Activated effector memory CD4-positive, alpha-beta T cell treated with Interleukin-2 at 50 U/mL for 16 hours (primary cell): Measurements from ENCODE around the gene PAQR6.
A peak's percentile ranks its signal among the peaks of the same experiment; 100 is the strongest.
"Not testable (repeated sequence)": the region's sequence is repeated elsewhere in the genome, so short reads cannot be mapped to it uniquely, and the experiment has no call there.

Experiments used
- DNase-seq: peaks from one replicate; pipeline ENCODE4 v3.0.0-alpha.2; 2020

Gene PAQR6

GRCh38 chr1:156229809-156230472 is 17.9 kb downstream of the PAQR6 start:
- DNase-seq: no peak

GRCh38 chr1:156228501-156228900 is 19.4 kb downstream of the PAQR6 start:
- no peak for DNase-seq

GRCh38 chr1:156226782-156227181 is 21.1 kb downstream of the PAQR6 start:
- no peak for DNase-seq

GRCh38 chr1:156226116-156226538 is 21.7 kb downstream of the PAQR6 start:
- DNase-seq: no peak

GRCh38 chr1:156225677-156226014 is 22.2 kb downstream of the PAQR6 start:
- no peak for DNase-seq

GRCh38 chr1:156221986-156222692 is 25.7 kb downstream of the PAQR6 start:
- DNase-seq: no peak

GRCh38 chr1:156220226-156220625 is 27.6 kb downstream of the PAQR6 start:
- no peak for DNase-seq

- no peak for DNase-seq
Measured at GRCh38 chr1:156217871-156218270, 30.0 kb downstream of the PAQR6 start.

- not testable (repeated sequence) for DNase-seq
Measured at GRCh38 chr1:156216361-156217086, 31.3 kb downstream of the PAQR6 start.

- DNase-seq: no peak
Measured at GRCh38 chr1:156214024-156214748, 33.7 kb downstream of the PAQR6 start.

- DNase-seq: no peak
Measured at GRCh38 chr1:156213644-156213966, 34.3 kb downstream of the PAQR6 start.

- DNase-seq: peak; percentile 91
Measured at GRCh38 chr1:156212833-156213643, 34.8 kb downstream of the PAQR6 start, which contains the start of gene PMF1. Gene PMF1 (plus strand): TSS chr1:156213007. CDS start chr1:156213016, 9 bp downstream.

- no peak for DNase-seq
Measured at GRCh38 chr1:156212130-156212529, 35.7 kb downstream of the PAQR6 start.

- no peak for DNase-seq
Measured at GRCh38 chr1:156211243-156211642, 36.6 kb downstream of the PAQR6 start.

GRCh38 chr1:156204686-156205085 is 43.2 kb downstream of the PAQR6 start:
- no peak for DNase-seq

GRCh38 chr1:156203331-156203730 is 44.5 kb downstream of the PAQR6 start:
- DNase-seq: no peak

- no peak for DNase-seq
Measured at GRCh38 chr1:156200044-156200443, 47.8 kb downstream of the PAQR6 start.

- no peak for DNase-seq
Measured at GRCh38 chr1:156198831-156199349, 49.0 kb downstream of the PAQR6 start.

GRCh38 chr1:156196445-156196844 is 51.4 kb downstream of the PAQR6 start:
- DNase-seq: no peak

- no peak for DNase-seq
Measured at GRCh38 chr1:156195853-156196252, 52.0 kb downstream of the PAQR6 start.

GRCh38 chr1:156194300-156194652 is 53.6 kb downstream of the PAQR6 start:
- no peak for DNase-seq
